ENCODE measurements around the gene WDR17.

WDR17 gene

GRCh38 chr4:176229645-176230044 is 164.0 kb downstream of the WDR17 start:
- DNase-seq (ENCODE audit: low read depth) = no peak
- H3K4me3 ChIP-seq (ENCODE audit: low read depth, low read length) = no peak overlapping the region
